Right hindlimb (tissue), 1 donor: ENCODE measurements around the gene TSHB.

ENCODE experiments used
- DNase-seq: peaks from one replicate; pipeline ENCODE4 v3.0.0-alpha.2; 2018

Gene TSHB

DNA sequence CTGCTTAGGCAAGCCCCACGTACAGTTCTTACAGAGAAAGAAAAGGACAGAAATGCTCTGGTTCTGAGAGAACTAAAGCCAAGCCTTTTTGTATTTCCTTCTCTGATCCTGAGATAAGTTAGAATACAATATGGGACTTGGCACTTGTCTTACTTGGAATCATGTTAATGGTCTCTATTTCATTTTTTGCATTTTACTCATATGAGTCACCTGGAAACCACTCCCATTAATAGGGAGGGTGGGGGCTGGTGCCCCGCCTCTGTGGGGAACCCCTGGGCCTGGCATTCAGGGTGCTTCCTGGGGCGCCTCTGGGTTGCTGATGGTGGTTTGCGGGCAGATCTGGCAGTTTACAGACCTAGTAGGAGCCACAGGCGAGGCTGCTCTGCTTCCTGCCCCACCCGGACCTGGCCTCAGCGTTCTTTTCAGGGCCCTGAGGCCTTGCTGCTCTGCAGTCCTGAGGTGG is 32.9 kb downstream of the TSHB start:
- no peak for DNase-seq

- DNase-seq: no peak
Measured at GRCh38 chr1:115063228-115063901, 33.7 kb downstream of the TSHB start.

GRCh38 chr1:115064461-115064860 is 34.8 kb downstream of the TSHB start:
- no peak for DNase-seq

GRCh38 chr1:115065021-115065420 is 35.4 kb downstream of the TSHB start:
- DNase-seq: no peak

- no peak for DNase-seq
Measured at GRCh38 chr1:115067161-115067859, 37.7 kb downstream of the TSHB start.

DNA sequence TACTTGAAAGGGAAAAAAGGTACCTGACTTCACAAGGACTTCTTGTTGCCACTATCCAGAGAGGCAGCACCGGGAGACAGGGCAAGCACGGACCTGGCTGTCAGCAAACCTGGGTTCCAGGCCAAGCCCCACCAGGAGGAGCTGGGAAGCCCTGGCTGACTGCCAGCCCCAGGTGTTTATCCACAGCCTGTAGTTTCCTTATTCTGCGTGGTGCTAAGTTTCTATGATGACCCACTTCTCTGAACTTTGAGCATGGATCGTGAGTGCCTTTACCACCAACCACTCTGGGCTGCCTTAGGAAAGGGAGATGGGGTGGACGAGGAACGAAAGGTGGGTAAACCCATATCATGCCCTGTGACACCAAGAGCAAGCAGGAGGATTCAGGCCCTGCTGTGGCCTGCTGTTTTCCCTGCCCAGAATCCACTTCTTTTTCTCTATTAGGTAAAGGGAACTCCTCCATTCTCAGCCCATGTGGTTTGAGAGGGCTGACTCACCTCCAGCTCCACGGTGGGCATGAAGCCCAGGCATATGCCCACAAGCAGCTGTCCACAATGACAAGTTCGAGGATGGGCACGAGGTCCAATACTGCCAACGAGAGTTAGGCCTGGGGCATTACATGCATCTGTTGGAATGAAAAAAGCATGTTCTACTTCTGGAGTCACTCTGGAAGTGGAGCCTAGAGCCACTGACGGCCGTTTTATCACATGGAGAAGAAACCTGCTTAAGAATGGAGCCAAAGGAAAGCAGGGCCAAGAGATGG is 39.4 kb downstream of the TSHB start:
- DNase-seq: no peak

GRCh38 chr1:115069659-115070308 is 40.2 kb downstream of the TSHB start:
- DNase-seq: no peak

GRCh38 chr1:115071012-115071664 is 41.5 kb downstream of the TSHB start:
- DNase-seq: no peak

GRCh38 chr1:115073298-115074087 is 43.9 kb downstream of the TSHB start:
- peak; percentile 62 for DNase-seq

DNA sequence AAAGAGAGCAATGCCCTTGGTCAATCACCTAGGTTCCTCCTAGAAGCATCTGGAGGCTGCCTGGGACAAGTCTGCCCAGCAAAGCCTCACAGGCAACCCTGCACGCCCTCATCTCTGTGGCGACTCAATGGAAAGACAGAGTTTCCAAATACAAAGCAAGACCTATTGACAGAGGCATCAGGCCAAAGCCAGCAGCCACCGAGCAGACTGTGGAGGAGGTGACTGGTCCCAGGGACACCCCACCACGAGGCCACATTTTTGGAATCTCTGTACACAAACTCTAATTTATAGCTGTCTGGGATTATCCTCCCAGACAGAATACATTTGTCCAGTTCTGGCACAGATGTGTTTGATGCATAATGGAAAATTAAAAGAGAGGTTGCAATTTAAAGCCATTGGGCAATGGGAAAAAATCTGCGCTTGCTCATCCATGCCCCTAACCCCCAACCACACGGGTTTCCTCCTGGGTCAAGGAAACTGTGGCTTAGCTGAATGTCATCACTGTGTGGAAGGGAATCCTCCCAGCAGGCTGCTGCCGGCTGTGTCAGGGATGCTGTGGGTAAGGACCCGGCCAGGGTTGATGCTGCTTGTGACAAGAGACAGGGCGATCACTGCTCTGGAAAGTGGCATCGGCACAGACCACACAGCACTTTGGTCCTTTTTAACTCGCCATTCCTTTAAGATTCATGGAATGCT is 45.4 kb downstream of the TSHB start:
- no peak for DNase-seq

DNA sequence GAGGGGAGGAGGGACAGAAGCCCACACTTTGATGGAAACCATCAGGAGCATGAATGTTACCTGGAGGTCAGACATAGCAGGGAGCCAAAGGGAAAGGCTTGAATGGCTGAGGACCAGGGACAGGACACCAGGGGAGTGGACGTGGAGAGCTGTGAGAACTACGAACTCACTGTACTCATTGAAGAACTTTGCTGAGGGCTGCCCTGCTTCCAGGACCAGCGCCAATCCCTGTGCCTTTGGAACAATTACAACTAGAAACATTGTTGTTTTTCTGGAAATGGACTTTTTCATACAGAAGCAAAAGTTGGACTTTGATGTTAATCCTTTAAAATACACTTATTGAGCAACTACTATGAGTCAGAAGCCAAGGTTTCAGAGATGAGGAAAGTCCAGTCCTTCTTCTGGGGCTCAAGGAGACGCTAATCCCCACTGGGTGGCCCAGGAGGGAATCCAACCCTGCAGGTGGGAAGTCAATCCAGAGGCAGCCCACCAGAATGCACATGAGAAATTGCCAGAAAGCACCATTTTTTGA is 46.8 kb downstream of the TSHB start:
- DNase-seq: no peak

DNA sequence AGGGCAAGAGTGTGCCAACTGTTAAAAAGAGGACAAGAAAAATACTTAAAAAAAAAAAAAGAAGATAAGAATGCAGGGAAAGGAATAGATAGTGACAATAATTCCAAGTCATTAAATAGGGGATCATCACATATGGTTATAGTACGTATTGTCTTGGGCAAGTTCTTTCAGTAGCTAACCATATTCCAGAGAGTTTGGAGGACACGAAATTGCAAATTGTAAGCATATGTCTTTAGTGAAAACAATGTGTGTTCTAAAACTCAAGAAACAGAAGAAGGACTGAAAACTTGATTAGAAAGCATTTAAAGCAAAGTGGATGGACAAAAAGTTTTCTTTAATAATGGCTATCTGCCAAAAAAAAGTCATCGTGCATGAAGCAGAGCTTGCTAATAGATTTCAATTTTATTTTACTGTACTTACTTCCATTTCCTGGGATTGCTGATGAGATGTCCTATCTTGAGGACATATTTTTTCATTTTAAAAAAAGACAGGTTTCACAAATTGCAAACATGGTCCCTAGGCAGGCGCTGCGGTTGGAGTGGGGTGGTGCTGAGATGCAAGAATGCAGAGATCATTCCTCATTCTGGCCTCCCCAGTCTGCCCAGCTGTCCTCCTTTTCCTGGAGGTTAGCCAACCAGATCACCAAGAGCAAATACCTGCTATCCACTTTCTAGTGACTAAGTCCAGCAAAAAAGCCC is 47.8 kb downstream of the TSHB start:
- DNase-seq: no peak

GRCh38 chr1:115077984-115078330 is 48.3 kb downstream of the TSHB start:
- no peak for DNase-seq

- no peak for DNase-seq
Measured at GRCh38 chr1:115078708-115079107, 49.1 kb downstream of the TSHB start.

DNA sequence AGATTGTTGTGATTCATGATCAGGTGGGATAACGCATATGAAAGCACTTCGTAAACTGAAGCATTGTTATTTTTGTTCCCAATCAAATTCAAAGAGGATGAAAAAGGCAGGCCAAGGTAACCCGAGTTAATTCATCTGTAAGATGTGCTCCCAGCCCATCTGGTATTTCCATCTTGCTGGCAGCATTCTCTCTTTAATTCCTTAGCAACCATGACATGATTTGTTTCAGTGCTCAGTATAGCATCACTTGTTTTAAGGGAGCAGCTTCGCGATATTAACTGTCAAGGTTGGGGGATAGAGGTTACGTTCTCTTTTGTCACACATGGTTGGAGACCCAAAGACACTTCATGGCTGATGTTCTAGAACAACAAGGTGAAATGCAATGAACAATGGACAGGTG is 53.3 kb downstream of the TSHB start:
- no peak for DNase-seq
